HepG2 (cell line): ENCODE results near the gene ARPP19. TPM values are rescaled to one million over a fixed set of nuclear protein-coding genes. Genes with fewer than 3 reads are reported as not detected.

Experiments used
- ADNP ChIP-seq: sonication (generic); formaldehyde crosslinking; IDR thresholded peaks from 2 replicates; pipeline ENCODE4 v1.4.0; 2020; ENCODE audit warnings: missing genetic modification reagents
- GLI4 ChIP-seq: sonication (generic); formaldehyde crosslinking; IDR thresholded peaks from 2 replicates; pipeline ENCODE4 v1.5.1; 2020; ENCODE audit warnings: missing genetic modification reagents, mild to moderate bottlenecking, moderate library complexity, borderline replicate concordance
- MATR3 ChIP-seq: sonication (generic); formaldehyde crosslinking; IDR thresholded peaks from 2 replicates; pipeline ENCODE4 v1.4.0; 2020; ENCODE audit warnings: missing genetic modification reagents
- NRL ChIP-seq: sonication (generic); formaldehyde crosslinking; IDR thresholded peaks from 2 replicates; pipeline ENCODE4 v1.5.0; 2020; ENCODE audit warnings: missing genetic modification reagents, mild to moderate bottlenecking, moderate library complexity, borderline replicate concordance
- SP4 ChIP-seq: sonication (generic); formaldehyde crosslinking; IDR thresholded peaks from 2 replicates; pipeline ENCODE4 v1.8.1; 2023; ENCODE audit warnings: mild to moderate bottlenecking, missing genetic modification reagents
- ZNF598 ChIP-seq: sonication (generic); formaldehyde crosslinking; IDR thresholded peaks from 2 replicates; pipeline ENCODE4 v1.5.1; 2020; ENCODE audit warnings: mild to moderate bottlenecking, missing genetic modification reagents, borderline replicate concordance
- ZNF768 ChIP-seq: sonication (generic); formaldehyde crosslinking; IDR thresholded peaks from 2 replicates; pipeline ENCODE4 v1.4.0; 2020; ENCODE audit warnings: missing genetic modification reagents
- ZSCAN30 ChIP-seq: sonication (generic); formaldehyde crosslinking; IDR thresholded peaks from 2 replicates; pipeline ENCODE4 v1.5.0; 2020; ENCODE audit warnings: mild to moderate bottlenecking, missing genetic modification reagents
- polyA plus RNA-seq, 8 experiments: library from polyadenylated mRNA; depleted of rRNA in 3 of 8; stranded (reverse) in 7 of 8; unstranded in 1 of 8; fragments of >200 nt; fragmentation: Illumina TruSeq in 4 of 8; extraction: Trizol in 4 of 8; gene quantifications; 2 replicates each; pipeline versions ENCODE4 v1.2.1 to v1.2.3, GENCODE V29; 2011 to 2016; ENCODE audit warnings: low read depth in 4 of 8, missing spikeins in 1 of 8, mixed read lengths in 1 of 8; ENCODE audit not compliant: insufficient read depth in 1 of 8
- total RNA-seq, 5 experiments: library from RNA; depleted of rRNA; stranded (reverse); fragments of >200 nt; fragmentation: Illumina TruSeq; extraction: Trizol; gene quantifications; 2 replicates each; pipeline ENCODE4 v1.2.3, GENCODE V29; 2016; ENCODE audit warnings: low read depth in 1 of 5
- TF ChIP-seq, protein P1 (sequence below): sonication (generic); formaldehyde crosslinking; IDR thresholded peaks from 2 replicates; pipeline ENCODE4 v1.4.0; 2020; ENCODE audit warnings: mild to moderate bottlenecking, missing genetic modification reagents
- TF ChIP-seq, protein P2 (sequence below): sonication (generic); formaldehyde crosslinking; conservative IDR thresholded peaks from 2 replicates; pipeline ENCODE4 v1.4.0; 2020; ENCODE audit warnings: missing genetic modification reagents
- TF ChIP-seq, protein P3 (sequence below): sonication (generic); formaldehyde crosslinking; IDR thresholded peaks from 2 replicates; pipeline ENCODE4 v1.4.0; 2020; ENCODE audit warnings: missing genetic modification reagents, borderline replicate concordance

Gene ARPP19
- total and polyA plus RNA-seq, 2 of the 13 experiments (the other 11 are each of a cell fraction or from before 2014, with no cell fraction given) = 70.8 to 123 TPM

DNA sequence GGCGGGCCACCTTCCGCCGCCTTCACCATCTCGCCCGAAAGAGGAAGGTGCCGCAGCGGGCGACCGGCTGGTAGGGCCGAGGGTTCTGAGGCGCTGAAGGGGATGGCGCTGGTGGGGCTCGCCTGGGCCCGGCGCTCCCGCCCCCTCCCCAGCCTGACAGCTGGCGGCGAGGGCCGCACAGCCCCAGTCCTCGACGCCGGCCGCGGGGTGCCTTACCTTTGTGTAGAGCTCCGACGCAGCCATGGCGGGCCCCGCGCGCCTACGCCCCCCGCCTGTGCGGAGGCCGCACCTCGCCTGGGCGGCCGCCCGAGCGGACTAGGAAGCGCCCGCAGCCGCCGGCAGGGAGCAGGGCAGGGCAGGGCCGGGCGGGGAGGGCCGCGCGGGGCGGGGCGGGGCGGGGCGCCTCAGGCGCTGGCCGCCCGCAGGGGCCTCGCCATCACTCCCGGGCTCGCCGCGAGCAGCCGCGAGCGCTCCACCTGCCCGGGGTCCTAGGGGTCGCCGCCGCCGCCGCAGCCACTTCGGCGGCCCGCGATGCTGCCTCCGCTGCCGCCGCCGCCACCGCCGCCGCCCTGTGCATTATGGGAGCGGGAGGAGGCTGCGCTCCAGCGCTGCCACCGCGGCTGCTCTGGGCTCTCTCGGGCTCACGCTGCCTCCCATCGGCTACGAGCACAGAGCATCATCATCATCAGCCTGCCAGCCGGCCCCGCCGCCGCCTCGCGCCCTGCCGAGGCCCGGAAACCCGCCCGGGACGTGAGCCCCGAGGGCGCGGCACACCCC, 40.1 kb downstream of the ARPP19 start, which contains the start of gene MYO5A (continued):
- TF ChIP-seq, protein P1, sequence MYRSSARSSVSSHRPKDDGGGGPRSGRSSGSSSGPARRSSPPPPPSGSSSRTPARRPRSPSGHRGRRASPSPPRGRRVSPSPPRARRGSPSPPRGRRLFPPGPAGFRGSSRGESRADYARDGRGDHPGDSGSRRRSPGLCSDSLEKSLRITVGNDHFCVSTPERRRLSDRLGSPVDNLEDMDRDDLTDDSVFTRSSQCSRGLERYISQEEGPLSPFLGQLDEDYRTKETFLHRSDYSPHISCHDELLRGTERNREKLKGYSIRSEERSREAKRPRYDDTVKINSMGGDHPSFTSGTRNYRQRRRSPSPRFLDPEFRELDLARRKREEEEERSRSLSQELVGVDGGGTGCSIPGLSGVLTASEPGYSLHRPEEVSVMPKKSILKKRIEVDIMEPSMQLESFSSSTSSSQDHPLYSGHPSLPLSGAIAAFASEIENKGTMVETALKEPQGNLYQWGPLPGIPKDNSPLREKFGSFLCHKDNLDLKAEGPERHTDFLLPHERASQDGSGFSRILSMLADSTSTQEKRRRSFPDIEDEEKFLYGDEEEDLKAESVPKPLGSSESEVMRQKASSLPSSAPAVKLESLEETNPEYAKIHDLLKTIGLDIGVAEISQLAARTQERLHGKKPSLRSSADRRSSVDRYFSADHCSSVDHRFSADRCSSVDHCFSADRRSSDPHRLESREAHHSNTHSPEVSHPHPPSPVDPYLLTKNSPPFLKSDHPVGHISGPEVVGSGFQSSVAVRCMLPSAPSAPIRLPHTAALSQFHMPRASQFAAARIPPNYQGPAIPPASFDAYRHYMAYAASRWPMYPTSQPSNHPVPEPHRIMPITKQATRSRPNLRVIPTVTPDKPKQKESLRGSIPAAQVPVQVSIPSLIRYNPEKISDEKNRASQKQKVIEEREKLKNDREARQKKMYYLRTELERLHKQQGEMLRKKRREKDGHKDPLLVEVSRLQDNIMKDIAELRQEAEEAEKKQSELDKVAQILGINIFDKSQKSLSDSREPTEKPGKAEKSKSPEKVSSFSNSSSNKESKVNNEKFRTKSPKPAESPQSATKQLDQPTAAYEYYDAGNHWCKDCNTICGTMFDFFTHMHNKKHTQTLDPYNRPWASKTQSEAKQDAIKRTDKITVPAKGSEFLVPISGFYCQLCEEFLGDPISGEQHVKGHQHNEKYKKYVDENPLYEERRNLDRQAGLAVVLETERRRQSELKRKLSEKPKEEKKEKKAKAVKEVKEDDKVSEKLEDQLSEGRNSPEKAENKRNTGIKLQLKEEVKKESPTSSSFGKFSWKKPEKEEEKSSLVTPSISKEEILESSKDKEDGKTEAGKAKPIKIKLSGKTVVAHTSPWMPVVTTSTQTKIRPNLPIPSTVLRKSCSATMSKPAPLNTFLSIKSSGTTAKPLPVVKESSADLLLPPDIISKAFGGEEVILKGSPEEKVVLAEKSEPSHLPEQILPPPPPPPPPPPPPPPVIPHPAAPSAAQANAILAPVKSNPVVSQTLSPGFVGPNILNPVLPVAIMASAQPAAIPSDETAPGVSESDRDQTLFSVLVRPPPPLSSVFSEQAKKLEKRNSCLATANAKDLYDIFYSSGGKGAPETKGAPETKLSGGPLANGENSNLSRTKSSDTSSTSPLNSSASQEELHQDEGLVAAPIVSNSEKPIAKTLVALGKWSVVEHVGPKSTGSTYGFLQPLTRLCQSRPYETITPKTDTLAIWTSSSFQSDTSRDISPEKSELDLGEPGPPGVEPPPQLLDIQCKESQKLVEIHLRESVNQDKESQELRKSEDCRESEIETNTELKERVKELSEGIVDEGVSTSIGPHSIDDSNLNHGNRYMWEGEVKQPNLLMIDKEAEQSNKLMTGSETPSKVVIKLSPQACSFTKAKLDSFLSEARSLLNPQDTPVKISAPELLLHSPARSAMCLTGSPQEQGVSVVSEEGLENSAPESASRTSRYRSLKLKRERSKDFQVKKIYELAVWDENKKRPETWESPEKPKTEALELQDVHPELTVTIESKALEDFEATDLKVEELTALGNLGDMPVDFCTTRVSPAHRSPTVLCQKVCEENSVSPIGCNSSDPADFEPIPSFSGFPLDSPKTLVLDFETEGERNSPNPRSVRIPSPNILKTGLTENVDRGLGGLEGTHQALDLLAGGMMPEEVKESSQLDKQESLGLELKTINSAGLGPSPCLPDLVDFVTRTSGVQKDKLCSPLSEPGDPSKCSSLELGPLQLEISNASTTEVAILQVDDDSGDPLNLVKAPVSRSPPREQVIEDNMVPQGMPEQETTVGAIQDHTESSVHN = no peak
- TF ChIP-seq ZNF768 (CRISPR knock-in tag) (peak; percentile 27; the same call in 1 of the 2 replicates), ZSCAN30 (CRISPR knock-in tag) (no peak), GLI4 (CRISPR knock-in tag) (peak; percentile 54; the same call in 1 of the 2 replicates), ZNF598 (peak; percentile 59; the same call in 1 of the 2 replicates), ADNP (CRISPR knock-in tag) (no peak), MATR3 (no peak), SP4 (CRISPR knock-in tag) (peak; percentile 23; the same call in 1 of the 2 replicates), NRL (CRISPR knock-in tag) (peak; percentile 19; the same call in 1 of the 2 replicates)
- TF ChIP-seq, protein P2, sequence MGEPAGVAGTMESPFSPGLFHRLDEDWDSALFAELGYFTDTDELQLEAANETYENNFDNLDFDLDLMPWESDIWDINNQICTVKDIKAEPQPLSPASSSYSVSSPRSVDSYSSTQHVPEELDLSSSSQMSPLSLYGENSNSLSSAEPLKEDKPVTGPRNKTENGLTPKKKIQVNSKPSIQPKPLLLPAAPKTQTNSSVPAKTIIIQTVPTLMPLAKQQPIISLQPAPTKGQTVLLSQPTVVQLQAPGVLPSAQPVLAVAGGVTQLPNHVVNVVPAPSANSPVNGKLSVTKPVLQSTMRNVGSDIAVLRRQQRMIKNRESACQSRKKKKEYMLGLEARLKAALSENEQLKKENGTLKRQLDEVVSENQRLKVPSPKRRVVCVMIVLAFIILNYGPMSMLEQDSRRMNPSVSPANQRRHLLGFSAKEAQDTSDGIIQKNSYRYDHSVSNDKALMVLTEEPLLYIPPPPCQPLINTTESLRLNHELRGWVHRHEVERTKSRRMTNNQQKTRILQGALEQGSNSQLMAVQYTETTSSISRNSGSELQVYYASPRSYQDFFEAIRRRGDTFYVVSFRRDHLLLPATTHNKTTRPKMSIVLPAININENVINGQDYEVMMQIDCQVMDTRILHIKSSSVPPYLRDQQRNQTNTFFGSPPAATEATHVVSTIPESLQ (CRISPR knock-in tag) = no peak
- TF ChIP-seq, protein P3, sequence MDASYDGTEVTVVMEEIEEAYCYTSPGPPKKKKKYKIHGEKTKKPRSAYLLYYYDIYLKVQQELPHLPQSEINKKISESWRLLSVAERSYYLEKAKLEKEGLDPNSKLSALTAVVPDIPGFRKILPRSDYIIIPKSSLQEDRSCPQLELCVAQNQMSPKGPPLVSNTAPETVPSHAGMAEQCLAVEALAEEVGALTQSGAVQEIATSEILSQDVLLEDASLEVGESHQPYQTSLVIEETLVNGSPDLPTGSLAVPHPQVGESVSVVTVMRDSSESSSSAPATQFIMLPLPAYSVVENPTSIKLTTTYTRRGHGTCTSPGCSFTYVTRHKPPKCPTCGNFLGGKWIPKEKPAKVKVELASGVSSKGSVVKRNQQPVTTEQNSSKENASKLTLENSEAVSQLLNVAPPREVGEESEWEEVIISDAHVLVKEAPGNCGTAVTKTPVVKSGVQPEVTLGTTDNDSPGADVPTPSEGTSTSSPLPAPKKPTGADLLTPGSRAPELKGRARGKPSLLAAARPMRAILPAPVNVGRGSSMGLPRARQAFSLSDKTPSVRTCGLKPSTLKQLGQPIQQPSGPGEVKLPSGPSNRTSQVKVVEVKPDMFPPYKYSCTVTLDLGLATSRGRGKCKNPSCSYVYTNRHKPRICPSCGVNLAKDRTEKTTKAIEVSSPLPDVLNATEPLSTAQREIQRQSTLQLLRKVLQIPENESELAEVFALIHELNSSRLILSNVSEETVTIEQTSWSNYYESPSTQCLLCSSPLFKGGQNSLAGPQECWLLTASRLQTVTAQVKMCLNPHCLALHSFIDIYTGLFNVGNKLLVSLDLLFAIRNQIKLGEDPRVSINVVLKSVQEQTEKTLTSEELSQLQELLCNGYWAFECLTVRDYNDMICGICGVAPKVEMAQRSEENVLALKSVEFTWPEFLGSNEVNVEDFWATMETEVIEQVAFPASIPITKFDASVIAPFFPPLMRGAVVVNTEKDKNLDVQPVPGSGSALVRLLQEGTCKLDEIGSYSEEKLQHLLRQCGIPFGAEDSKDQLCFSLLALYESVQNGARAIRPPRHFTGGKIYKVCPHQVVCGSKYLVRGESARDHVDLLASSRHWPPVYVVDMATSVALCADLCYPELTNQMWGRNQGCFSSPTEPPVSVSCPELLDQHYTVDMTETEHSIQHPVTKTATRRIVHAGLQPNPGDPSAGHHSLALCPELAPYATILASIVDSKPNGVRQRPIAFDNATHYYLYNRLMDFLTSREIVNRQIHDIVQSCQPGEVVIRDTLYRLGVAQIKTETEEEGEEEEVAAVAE (CRISPR knock-in tag) = no peak
